ENCODE results near the gene CD96.
A peak's percentile ranks its signal among the peaks of the same experiment; 100 is the strongest.
"Not testable (repeated sequence)": the region's sequence is repeated elsewhere in the genome, so short reads cannot be mapped to it uniquely, and the experiment has no call there.

Gene CD96

GRCh38 chr3:111621535-111621934 is 79.5 kb downstream of the CD96 start:
- no peak for DNase-seq (ENCODE audit: low read depth in 2 of 2)

- DNase-seq (ENCODE audit: low read depth in 2 of 2), result no peak
Observed at GRCh38 chr3:111627092-111627491, 85.1 kb downstream of the CD96 start.

GRCh38 chr3:111629018-111629417 is 87.0 kb downstream of the CD96 start:
- not testable (repeated sequence) for DNase-seq (ENCODE audit: low read depth in 2 of 2)

- DNase-seq (ENCODE audit: low read depth in 2 of 2), result not testable (repeated sequence)
Observed at GRCh38 chr3:111630638-111631037, 88.6 kb downstream of the CD96 start.

- DNase-seq (ENCODE audit: low read depth in 2 of 2), result no peak
Observed at GRCh38 chr3:111635403-111635802, 93.4 kb downstream of the CD96 start.

- DNase-seq (ENCODE audit: low read depth in 2 of 2), result no peak
Observed at GRCh38 chr3:111636366-111636885, 94.4 kb downstream of the CD96 start.

GRCh38 chr3:111639316-111639715 is 97.3 kb downstream of the CD96 start:
- DNase-seq (ENCODE audit: low read depth in 2 of 2), result no peak

- no peak for DNase-seq (ENCODE audit: low read depth in 2 of 2)
Observed at GRCh38 chr3:111648991-111649579, 107.1 kb downstream of the CD96 start.

GRCh38 chr3:111650378-111651275 is 108.6 kb downstream of the CD96 start:
- no peak for DNase-seq (ENCODE audit: low read depth in 2 of 2)

GRCh38 chr3:111652492-111653180 is 110.6 kb downstream of the CD96 start:
- no peak for DNase-seq (ENCODE audit: low read depth in 2 of 2)

GRCh38 chr3:111653766-111654165 is 111.8 kb downstream of the CD96 start:
- no peak for DNase-seq (ENCODE audit: low read depth in 2 of 2)

- DNase-seq (ENCODE audit: low read depth in 2 of 2), result no peak
Observed at GRCh38 chr3:111662012-111662411, 120.0 kb downstream of the CD96 start.

- DNase-seq (ENCODE audit: low read depth in 2 of 2), result no peak
Observed at GRCh38 chr3:111662907-111663306, 120.9 kb downstream of the CD96 start.

- no peak for DNase-seq (ENCODE audit: low read depth in 2 of 2)
Observed at GRCh38 chr3:111666041-111666735, 124.2 kb downstream of the CD96 start.

- DNase-seq (ENCODE audit: low read depth in 2 of 2), result no peak
Observed at GRCh38 chr3:111667170-111667569, 125.2 kb downstream of the CD96 start.

- peak; percentile 44 to 68 for DNase-seq (ENCODE audit: low read depth in 2 of 2)
Observed at GRCh38 chr3:111667621-111668239, 125.7 kb downstream of the CD96 start.

- no peak for DNase-seq (ENCODE audit: low read depth in 2 of 2)
Observed at GRCh38 chr3:111668326-111668725, 126.3 kb downstream of the CD96 start.

- DNase-seq (ENCODE audit: low read depth in 2 of 2), result no peak
Observed at GRCh38 chr3:111668888-111669488, 127.0 kb downstream of the CD96 start.

- DNase-seq (ENCODE audit: low read depth in 2 of 2), result no peak
Observed at GRCh38 chr3:111669926-111670630, 128.1 kb downstream of the CD96 start.

- DNase-seq (ENCODE audit: low read depth in 2 of 2), result not testable (repeated sequence)
Observed at GRCh38 chr3:111672461-111672860, 130.5 kb downstream of the CD96 start.
